Measurements from ENCODE around the gene LIN28B. TPM values are rescaled to one million over a fixed set of nuclear protein-coding genes. Genes with fewer than 3 reads are reported as not detected.

LIN28B gene
- total RNA-seq, 6 donors from 2014 or later, result 0.10 to 0.49 TPM; not detected in 4

DNA sequence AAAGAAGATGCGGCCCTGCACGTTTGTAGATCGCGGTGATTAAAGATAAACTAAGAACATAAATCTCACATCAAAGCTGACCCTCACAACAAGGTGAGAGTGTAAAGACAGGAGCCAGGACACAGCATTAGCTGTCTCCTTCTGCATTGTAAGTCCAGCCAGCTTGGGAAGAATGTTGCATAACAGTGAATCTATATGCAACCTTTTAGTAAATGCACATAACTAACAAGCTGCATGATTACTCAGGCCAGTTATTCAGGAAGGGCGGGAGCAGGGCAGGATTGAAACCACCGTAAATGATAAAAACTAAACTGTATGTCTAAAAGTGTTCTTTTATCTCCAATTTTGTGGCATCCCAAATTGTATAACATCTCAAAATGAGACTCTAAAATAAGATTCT, 165.8 kb downstream of the LIN28B start:
- ATAC-seq (ENCODE audit: low FRiP score in 2 of 2) (no peak), DNase-seq (no peak)
- no peaks in the 10 kb centered on the region for H3K4me1 ChIP-seq
- H3K9me3 ChIP-seq, result no peaks in the 10 kb centered on the region
- TF ChIP-seq POLR2AphosphoS5 (IDR thresholded peaks at IDR 0.05), result no peak
- TF ChIP-seq POLR2A (IDR thresholded peaks at IDR 0.05), result no peak
- TF ChIP-seq EP300 (IDR thresholded peaks at IDR 0.05), result no peak
- no peak for TF ChIP-seq CTCF (IDR thresholded peaks at IDR 0.05)
- no peak overlapping the region for H3K4me3 ChIP-seq
- no peak overlapping the region for H3K27ac ChIP-seq
- 74 to 78% methylated on average over 6 of the region's 6 CpGs for WGBS, 2 donors
- peaks cover 0 to 3% (median 0%) of the 10 kb centered on the region in 4 donors for H3K36me3 ChIP-seq
- H3K27me3 ChIP-seq, result no peaks in the 10 kb centered on the region

Small RNA genes lying within 50 kb of the gene (small RNA-seq; reads per million reads assigned to genes)
- 0 reads per million in 4 donors for gene RNU6-1106P

Other genes with a start within 250 kb of the LIN28B start
- gene HACE1, start 97.2 kb upstream of the LIN28B start, total RNA-seq, result 10 to 100 TPM in 5 of 6 donors, 1 to 10 TPM in 1; 6.3 to 25.3 (median 14.7) TPM
- 1 to 10 TPM in 1 of 6 donors, under 1 TPM in 2, not detected in 3; 0.34 to 6.8 (median 0.57) TPM for gene POPDC3, start 222.9 kb downstream of the LIN28B start, total RNA-seq